Measurements from ENCODE around the gene HS6ST1.

HS6ST1 gene

DNA sequence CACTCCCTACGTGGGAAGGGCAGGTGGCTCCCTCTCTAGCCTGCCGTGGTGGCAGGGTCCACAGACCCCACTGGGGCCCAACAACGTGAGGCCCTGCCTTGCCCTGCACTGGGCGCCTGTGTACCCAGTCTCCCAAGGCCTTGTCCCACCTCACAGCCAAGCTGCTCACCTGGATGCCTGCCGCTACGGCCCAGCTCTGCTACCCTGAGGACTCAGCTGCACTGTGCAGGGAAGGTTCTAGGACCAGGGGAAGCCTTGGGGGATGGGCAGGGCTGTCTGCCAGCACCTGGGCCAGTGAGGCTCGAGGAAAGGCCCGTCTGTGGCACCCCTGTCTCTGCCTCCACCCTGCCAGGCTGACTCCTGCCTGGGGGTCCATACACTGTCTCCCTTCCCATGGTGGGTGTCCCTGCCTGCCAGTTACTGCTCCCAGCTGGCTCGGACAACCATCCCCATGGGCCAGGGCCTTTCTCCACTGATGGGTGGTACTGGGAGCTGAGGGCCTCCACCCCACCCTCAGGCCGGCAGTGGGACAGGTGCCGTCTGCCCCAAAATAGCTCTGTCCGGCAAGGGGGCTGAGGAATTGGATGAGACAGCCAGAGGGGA is 33.2 kb downstream of the HS6ST1 start:
- Histone ChIP-seq H3K4me3 (ENCODE audit: low read depth in 1 of 2, low read length in 1 of 2) (no peak overlapping the region), H3K27me3 (peaks cover under 1% of the 10 kb centered on the region), H3K9me3 (no peaks in the 10 kb centered on the region), H3K4me1 (ENCODE audit: control insufficient read depth in 1 of 2, insufficient read depth in 1 of 2, low read depth in 1 of 2, low read length in 1 of 2) (peaks cover 3 to 4% of the 10 kb centered on the region in 2 experiments), H3K36me3 (no peaks in the 10 kb centered on the region), H3K27ac (no peak overlapping the region)
- TF ChIP-seq, protein P1, sequence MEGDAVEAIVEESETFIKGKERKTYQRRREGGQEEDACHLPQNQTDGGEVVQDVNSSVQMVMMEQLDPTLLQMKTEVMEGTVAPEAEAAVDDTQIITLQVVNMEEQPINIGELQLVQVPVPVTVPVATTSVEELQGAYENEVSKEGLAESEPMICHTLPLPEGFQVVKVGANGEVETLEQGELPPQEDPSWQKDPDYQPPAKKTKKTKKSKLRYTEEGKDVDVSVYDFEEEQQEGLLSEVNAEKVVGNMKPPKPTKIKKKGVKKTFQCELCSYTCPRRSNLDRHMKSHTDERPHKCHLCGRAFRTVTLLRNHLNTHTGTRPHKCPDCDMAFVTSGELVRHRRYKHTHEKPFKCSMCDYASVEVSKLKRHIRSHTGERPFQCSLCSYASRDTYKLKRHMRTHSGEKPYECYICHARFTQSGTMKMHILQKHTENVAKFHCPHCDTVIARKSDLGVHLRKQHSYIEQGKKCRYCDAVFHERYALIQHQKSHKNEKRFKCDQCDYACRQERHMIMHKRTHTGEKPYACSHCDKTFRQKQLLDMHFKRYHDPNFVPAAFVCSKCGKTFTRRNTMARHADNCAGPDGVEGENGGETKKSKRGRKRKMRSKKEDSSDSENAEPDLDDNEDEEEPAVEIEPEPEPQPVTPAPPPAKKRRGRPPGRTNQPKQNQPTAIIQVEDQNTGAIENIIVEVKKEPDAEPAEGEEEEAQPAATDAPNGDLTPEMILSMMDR (IDR thresholded peaks at IDR 0.05) = no peak

DNA sequence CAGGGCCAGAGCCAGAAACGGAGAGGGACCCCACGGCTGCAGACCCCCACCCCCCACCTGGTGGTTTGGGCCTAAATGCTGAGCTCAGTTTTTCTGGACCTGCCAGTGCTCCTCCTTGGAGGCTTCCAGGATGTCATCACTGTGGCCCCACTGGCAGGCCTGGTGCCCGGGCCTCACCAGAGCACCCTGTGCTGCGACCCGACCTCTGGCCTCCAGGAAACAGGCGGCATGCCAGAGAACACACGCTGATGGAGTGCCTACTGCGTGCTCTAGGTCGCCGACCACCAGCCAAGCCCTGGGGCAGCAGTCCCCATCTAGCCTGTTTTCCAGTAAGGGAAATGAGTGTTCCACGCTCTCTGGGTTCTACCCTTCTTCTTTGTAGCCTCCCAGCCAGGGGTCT is 33.8 kb downstream of the HS6ST1 start:
- Histone ChIP-seq H3K36me3 (no peaks in the 10 kb centered on the region), H3K9me3 (no peaks in the 10 kb centered on the region), H3K4me3 (ENCODE audit: low read depth in 1 of 2, low read length in 1 of 2) (no peak overlapping the region), H3K27me3 (peaks cover 6% of the 10 kb centered on the region), H3K27ac (no peak overlapping the region), H3K4me1 (ENCODE audit: control insufficient read depth in 1 of 2, insufficient read depth in 1 of 2, low read depth in 1 of 2, low read length in 1 of 2) (peaks cover 9 to 10% of the 10 kb centered on the region in 2 experiments)
- TF ChIP-seq, protein P1 (IDR thresholded peaks at IDR 0.05) = no peak

DNA sequence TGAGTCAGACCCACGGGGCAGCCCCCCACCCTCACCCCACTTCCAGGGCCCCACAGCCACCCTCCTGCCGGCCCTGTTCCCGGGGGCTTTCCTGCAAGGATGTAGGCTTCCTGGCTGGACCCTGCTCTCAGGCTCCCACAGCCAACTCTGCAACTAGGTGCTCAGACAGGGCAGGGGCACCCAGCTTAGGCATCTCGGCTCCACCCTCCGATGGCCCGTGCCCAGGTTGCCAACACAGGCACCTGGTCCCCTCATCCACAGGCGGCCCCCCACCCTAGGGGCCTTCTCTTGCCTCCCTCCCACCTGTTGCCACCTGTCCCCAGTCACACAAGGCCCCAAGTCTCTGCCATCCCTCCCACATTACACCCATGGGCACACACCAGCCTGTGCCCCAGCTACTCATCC is 34.6 kb downstream of the HS6ST1 start:
- TF ChIP-seq, protein P1 (IDR thresholded peaks at IDR 0.05) = no peak
- Histone ChIP-seq H3K4me1 (ENCODE audit: control insufficient read depth in 1 of 2, insufficient read depth in 1 of 2, low read depth in 1 of 2, low read length in 1 of 2) (peaks cover 10 to 11% of the 10 kb centered on the region in 2 experiments), H3K27me3 (peaks cover 8% of the 10 kb centered on the region), H3K9me3 (no peaks in the 10 kb centered on the region), H3K27ac (no peak overlapping the region), H3K36me3 (no peaks in the 10 kb centered on the region), H3K4me3 (ENCODE audit: low read depth in 1 of 2, low read length in 1 of 2) (no peak overlapping the region)

DNA sequence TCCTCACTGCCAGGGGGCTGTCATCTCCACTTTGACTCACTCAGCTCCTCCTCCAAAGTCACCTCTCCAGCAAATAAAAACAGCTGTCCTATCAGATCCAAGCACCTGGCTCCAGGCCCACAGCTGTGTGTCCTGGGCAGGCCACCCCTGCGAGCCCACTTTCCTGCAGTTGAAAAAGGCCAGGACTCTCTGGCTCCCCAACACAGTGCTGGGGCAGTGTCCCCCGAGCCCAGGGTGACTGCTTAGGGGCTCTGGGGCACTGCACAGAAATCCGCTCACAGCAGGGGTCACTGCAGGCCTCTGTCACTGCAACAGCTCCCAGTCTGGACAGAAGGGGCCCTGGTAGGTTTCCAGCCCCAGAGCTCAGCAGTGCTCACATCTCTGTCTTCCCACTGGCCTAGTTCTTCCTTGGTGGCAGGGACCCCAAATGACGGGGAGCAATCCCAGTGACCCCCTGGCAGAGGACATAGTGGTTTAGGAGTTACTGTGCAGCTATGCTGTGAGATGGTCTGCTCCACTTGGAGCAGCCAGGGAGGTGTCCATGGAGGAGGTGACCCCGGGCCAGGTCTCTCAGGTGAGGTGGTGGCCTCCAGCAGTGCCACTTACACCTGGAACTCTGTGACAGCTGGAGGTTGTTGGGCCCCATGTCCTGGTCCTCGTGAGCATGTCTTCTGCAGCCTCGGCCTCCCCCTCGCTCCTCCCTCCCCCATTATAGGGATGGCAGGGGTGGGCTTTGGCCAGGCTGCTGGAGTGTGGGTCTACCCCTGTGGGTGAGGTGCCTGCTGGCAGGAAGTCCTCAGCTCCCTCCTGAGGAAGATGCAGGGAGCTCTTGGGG is 35.5 kb downstream of the HS6ST1 start:
- Histone ChIP-seq H3K9me3 (no peaks in the 10 kb centered on the region), H3K4me3 (ENCODE audit: low read depth in 1 of 2, low read length in 1 of 2) (no peak overlapping the region), H3K27ac (no peak overlapping the region), H3K4me1 (ENCODE audit: control insufficient read depth in 1 of 2, insufficient read depth in 1 of 2, low read depth in 1 of 2, low read length in 1 of 2) (peaks cover 10 to 11% of the 10 kb centered on the region in 2 experiments), H3K27me3 (peaks cover 8% of the 10 kb centered on the region), H3K36me3 (no peaks in the 10 kb centered on the region)
- TF ChIP-seq, protein P1 (IDR thresholded peaks at IDR 0.05) = no peak

DNA sequence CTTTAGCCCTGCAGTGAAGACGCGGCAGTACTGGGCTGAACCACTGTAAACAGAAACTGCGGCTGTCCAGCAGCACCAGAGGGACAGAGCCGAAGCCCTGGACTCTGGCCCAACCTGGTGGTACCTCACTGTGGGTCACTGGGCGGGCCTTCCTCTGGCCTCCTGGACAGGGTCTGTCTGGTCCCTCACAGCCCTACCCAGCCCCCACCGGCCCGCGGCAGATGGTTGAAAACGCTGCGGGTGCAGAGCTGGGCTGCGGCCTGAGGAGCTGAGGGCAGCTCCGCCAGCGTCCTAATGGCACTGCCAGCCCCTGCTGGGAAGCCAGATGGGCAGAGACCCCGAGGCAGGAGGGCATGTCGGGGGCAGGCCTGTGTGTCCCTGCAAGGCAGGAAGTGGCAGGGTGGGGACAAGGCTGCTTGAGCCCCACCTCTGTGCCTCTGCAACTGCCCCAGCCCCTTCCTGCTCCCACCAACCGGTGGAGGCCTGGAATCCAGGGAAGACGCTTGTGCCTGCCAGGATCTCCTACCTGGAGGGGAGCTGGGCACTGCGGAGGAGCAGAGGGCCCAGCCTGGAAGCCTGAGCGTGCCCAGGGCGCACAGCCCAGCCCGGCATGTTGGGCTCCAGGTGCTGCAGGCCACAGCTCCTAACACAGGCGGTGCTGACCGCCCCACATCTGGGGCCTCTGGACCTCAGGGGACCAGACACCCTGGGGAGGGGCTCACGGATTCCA is 36.3 kb downstream of the HS6ST1 start:
- H3K9me3 ChIP-seq = no peaks in the 10 kb centered on the region
- no peaks in the 10 kb centered on the region for H3K36me3 ChIP-seq
- TF ChIP-seq, protein P1 (IDR thresholded peaks at IDR 0.05) = no peak
- no peak overlapping the region for H3K4me3 ChIP-seq (ENCODE audit: low read depth in 1 of 2, low read length in 1 of 2)
- H3K27ac ChIP-seq = no peak overlapping the region
- H3K4me1 ChIP-seq (ENCODE audit: control insufficient read depth in 1 of 2, insufficient read depth in 1 of 2, low read depth in 1 of 2, low read length in 1 of 2) = peaks cover 10 to 11% of the 10 kb centered on the region in 2 experiments
- H3K27me3 ChIP-seq = peaks cover 8% of the 10 kb centered on the region

Measured in neutrophil (primary cell).